ENCODE results near the gene DDA1.

GRCh38 chr19:17268754-17269153 is 40.6 kb upstream of the DDA1 start:
- TF ChIP-seq CTCF (IDR thresholded peaks at IDR 0.05) (no peak), EZH2phosphoT487 (IDR thresholded peaks at IDR 0.05) (no peak), EZH2 (IDR thresholded peaks at IDR 0.05) (no peak)
